Measurements from ENCODE around the gene OR7C2.

OR7C2 gene

GRCh38 chr19:14972676-14973075 lies 31.4 kb downstream of the OR7C2 start:
- no peak overlapping the region for H3K4me3 ChIP-seq (ENCODE audit: low read depth, low read length)
- TF ChIP-seq CTCF (IDR thresholded peaks at IDR 0.05; ENCODE audit: low read depth, low read length, missing control alignments), result no peak
- DNase-seq (ENCODE audit: low read depth), result no peak
- in situ Hi-C loops (cut with HindIII; ENCODE audit: low sequenced_read_pairs), result no loop called here

DNA sequence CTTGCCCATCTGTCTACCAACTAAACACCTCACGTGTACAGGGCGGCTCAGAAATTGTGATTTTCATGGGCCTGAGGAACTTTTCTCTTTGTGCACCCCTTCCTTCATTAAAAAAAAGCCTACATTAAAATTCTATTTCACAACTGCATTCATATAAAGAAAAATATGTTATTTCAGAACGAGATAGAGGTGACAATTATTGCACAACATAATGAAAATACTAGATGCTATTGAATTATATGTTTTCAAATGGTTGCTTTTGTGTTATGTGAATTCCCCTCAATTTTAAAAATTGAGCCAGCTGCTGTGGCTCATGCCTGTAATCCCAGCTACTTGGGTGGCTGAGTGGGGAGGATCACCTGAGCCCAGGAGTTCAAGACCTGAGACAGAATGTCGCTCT lies 33.2 kb downstream of the OR7C2 start:
- no peak for TF ChIP-seq CTCF (IDR thresholded peaks at IDR 0.05; ENCODE audit: low read depth, low read length, missing control alignments)
- no peak for DNase-seq (ENCODE audit: low read depth)
- H3K4me3 ChIP-seq (ENCODE audit: low read depth, low read length), result no peak overlapping the region
- in situ Hi-C loops (cut with HindIII; ENCODE audit: low sequenced_read_pairs), result no loop called here

DNA sequence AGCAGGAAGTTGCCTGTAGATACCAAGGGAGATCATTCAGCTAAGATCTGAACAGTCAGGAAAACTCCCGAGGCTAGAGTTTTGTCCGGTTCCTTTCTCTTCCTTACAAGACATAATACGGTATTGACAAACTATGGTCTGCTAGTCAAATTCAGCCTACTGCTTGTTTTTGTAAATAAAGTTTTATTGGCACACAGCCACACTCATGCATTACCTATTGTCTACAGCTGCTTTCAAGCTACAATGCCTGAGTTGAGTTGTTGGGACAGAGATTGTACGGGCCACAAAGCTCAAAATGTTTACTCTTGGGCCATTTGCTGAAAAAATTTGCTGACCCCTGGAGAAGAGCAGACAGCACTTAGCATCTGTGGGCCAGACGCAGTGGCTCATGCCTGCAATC lies 35.8 kb downstream of the OR7C2 start:
- H3K4me3 ChIP-seq (ENCODE audit: low read depth, low read length), result no peak overlapping the region
- in situ Hi-C loops (cut with HindIII; ENCODE audit: low sequenced_read_pairs), result no loop called here
- no peak for DNase-seq (ENCODE audit: low read depth)
- TF ChIP-seq CTCF (IDR thresholded peaks at IDR 0.05; ENCODE audit: low read depth, low read length, missing control alignments), result no peak

- no peak for DNase-seq (ENCODE audit: low read depth)
- no peak for TF ChIP-seq CTCF (IDR thresholded peaks at IDR 0.05; ENCODE audit: low read depth, low read length, missing control alignments)
- H3K4me3 ChIP-seq (ENCODE audit: low read depth, low read length), result no peak overlapping the region
These were observed 37.0 kb downstream of the OR7C2 start for GRCh38 chr19:14978161-14978776.

GRCh38 chr19:14979476-14980255 lies 38.4 kb downstream of the OR7C2 start, which contains the start of gene SLC1A6:
TSS of gene SLC1A6 (minus strand) at chr19:14979864. CDS start at chr19:14972910, 6,954 bp downstream.
- no peak for DNase-seq (ENCODE audit: low read depth)
- H3K4me3 ChIP-seq (ENCODE audit: low read depth, low read length), result no peak within 1 kb of the TSS
- no peak for TF ChIP-seq CTCF (IDR thresholded peaks at IDR 0.05; ENCODE audit: low read depth, low read length, missing control alignments)
- in situ Hi-C loops (cut with HindIII; ENCODE audit: low sequenced_read_pairs), result no loop called here

More at GRCh38 chr19:14978161-14978776, 37.0 kb downstream of the OR7C2 start:
- in situ Hi-C loops (cut with HindIII; ENCODE audit: low sequenced_read_pairs), result no loop called here

- in situ Hi-C loops (cut with HindIII; ENCODE audit: low sequenced_read_pairs), result no loop called here
- no peak for TF ChIP-seq CTCF (IDR thresholded peaks at IDR 0.05; ENCODE audit: low read depth, low read length, missing control alignments)
- DNase-seq (ENCODE audit: low read depth), result no peak
- H3K4me3 ChIP-seq (ENCODE audit: low read depth, low read length), result no peak overlapping the region
These were observed 43.8 kb downstream of the OR7C2 start for GRCh38 chr19:14985133-14985532.

Data from astrocyte of the cerebellum (primary cell).